H1 (cell line): Measurements from ENCODE around the gene NDUFS7. TPM values are rescaled to one million over a fixed set of nuclear protein-coding genes. Genes with fewer than 3 reads are reported as not detected.

Source experiments
- CTCF ChIA-PET: fragments of 300-600 bp; sonication (Branson Sonifier 250); formaldehyde crosslinking; loops from one replicate; lab custom pipeline; 2021; ENCODE audit not compliant: partially characterized antibody; lab: Charles Lee
- POLR2A ChIA-PET: fragments of 300-600 bp; sonication (Branson Sonifier 250); formaldehyde crosslinking; loops from one replicate; lab custom pipeline; 2021; ENCODE audit warnings: inconsistent platforms; ENCODE audit not compliant: partially characterized antibody; lab: Charles Lee
- DNase-seq, 2 experiments: peaks; one replicate each; pipeline versions ENCODE4 v3.0.0 to v3.0.0-alpha.2; 2010 to 2022; ENCODE audit warnings: low spot score in 2 of 2, low read depth in 1 of 2, mixed read lengths in 1 of 2
- FAIRE-seq: peaks from 2 replicates; lab custom pipeline; 2011; peaks lifted over from hg19 to GRCh38; lab: Jason Lieb, UNC
- H2AFZ ChIP-seq: 2 replicates; pipeline ENCODE4 v1.8.1; 2012; ENCODE audit warnings: low read length, inconsistent platforms
- H2AK5ac ChIP-seq: 2 replicates; pipeline ENCODE4 v1.6.1; 2013; ENCODE audit warnings: low read depth, low read length
- H2BK120ac ChIP-seq: replicated peaks from 2 replicates; pipeline ENCODE3; 2013; ENCODE audit warnings: low read depth, low read length, inconsistent platforms
- H2BK12ac ChIP-seq: 2 replicates; pipeline ENCODE4 v1.6.1; 2013; ENCODE audit warnings: low read depth, low read length
- H2BK15ac ChIP-seq: 2 replicates; pipeline ENCODE4 v1.6.1; 2013; ENCODE audit warnings: low read length
- H2BK20ac ChIP-seq: 2 replicates; pipeline ENCODE4 v1.6.1; 2013; ENCODE audit warnings: low read length
- H2BK5ac ChIP-seq: 2 replicates; pipeline ENCODE4 v1.6.1; 2013; ENCODE audit warnings: low read depth, low read length
- H3K14ac ChIP-seq: 2 replicates; pipeline ENCODE4 v1.6.1; 2013; ENCODE audit warnings: inconsistent platforms; ENCODE audit not compliant: insufficient read length
- H3K18ac ChIP-seq: 2 replicates; pipeline ENCODE4 v1.6.1; 2013; ENCODE audit warnings: low read length; ENCODE audit errors: extremely low read depth
- H3K23ac ChIP-seq: 2 replicates; pipeline ENCODE4 v1.6.1; 2013; ENCODE audit warnings: inconsistent platforms; ENCODE audit not compliant: insufficient read length
- H3K23me2 ChIP-seq: 2 replicates; pipeline ENCODE4 v1.6.1; 2013; ENCODE audit warnings: low read depth, low read length
- H3K27ac ChIP-seq: 2 replicates; pipeline ENCODE4 v1.6.1; 2011; ENCODE audit warnings: low read depth, low read length, inconsistent platforms
- H3K27me3 ChIP-seq, 4 experiments: replicated peaks in 1 of 4; 1 replicate in 1 of 4; 2 replicates in 3 of 4; pipeline versions ENCODE4 v1.6.1 to v1.8.1; 2011 to 2013; ENCODE audit warnings: low read length in 3 of 4, mild to moderate bottlenecking in 3 of 4, inconsistent platforms in 2 of 4, mixed read lengths in 2 of 4, moderate library complexity in 1 of 4; ENCODE audit not compliant: control insufficient read depth in 3 of 4, insufficient read depth in 3 of 4; ENCODE audit errors: extremely low read depth in 1 of 4
- H3K36me3 ChIP-seq, 4 experiments: 2 replicates each; pipeline versions ENCODE4 v1.6.1 to v1.8.1; 2011 to 2013; ENCODE audit warnings: mild to moderate bottlenecking in 4 of 4, low read length in 3 of 4, moderate library complexity in 2 of 4, control low read depth in 1 of 4, inconsistent platforms in 1 of 4; ENCODE audit not compliant: insufficient read depth in 4 of 4, control insufficient read depth in 2 of 4
- H3K4ac ChIP-seq: replicated peaks from 2 replicates; pipeline ENCODE3; 2013; ENCODE audit warnings: low read length, low read depth, mixed read lengths, inconsistent platforms; ENCODE audit not compliant: insufficient read length
- H3K4me1 ChIP-seq, 4 experiments: replicated peaks in 1 of 4; 1 replicate in 1 of 4; 2 replicates in 3 of 4; pipeline versions ENCODE4 v1.6.1 to v1.8.1; 2011 to 2013; ENCODE audit warnings: low read length in 3 of 4, inconsistent platforms in 2 of 4, mixed read lengths in 1 of 4; ENCODE audit not compliant: insufficient read depth in 4 of 4, control insufficient read depth in 3 of 4
- H3K4me2 ChIP-seq, 2 experiments: 2 replicates each; pipeline versions ENCODE4 v1.6.1 to v1.8.1; 2011 to 2013; ENCODE audit warnings: low read depth in 2 of 2, low read length in 2 of 2, control low read depth in 1 of 2, inconsistent platforms in 1 of 2, mild to moderate bottlenecking in 1 of 2; ENCODE audit not compliant: insufficient read depth in 1 of 2
- H3K4me3 ChIP-seq, 4 experiments: fragments of 200-600, 300-600 bp in 1 of 4; sonication (generic), shearing (Covaris generic), sonication (Bioruptor Twin) in 1 of 4; 2 replicates each; pipeline versions ENCODE4 v1.5.1 to v1.8.1; 2011 to 2016; ENCODE audit warnings: low read length in 4 of 4, low read depth in 3 of 4, control low read depth in 2 of 4, inconsistent platforms in 2 of 4, mild to moderate bottlenecking in 2 of 4, mixed read lengths in 1 of 4, moderate library complexity in 1 of 4; ENCODE audit not compliant: insufficient read depth in 2 of 4; ENCODE audit errors: extremely low read depth in 1 of 4
- H3K56ac ChIP-seq: replicated peaks from 2 replicates; pipeline ENCODE3; 2013; ENCODE audit warnings: low read depth, mild to moderate bottlenecking, mixed read lengths, low read length, inconsistent platforms; ENCODE audit not compliant: insufficient read length
- H3K79me1 ChIP-seq: 2 replicates; pipeline ENCODE4 v1.6.1; 2013; ENCODE audit warnings: low read depth, low read length, control low read depth
- H3K79me2 ChIP-seq, 2 experiments: 2 replicates each; pipeline versions ENCODE4 v1.6.1 to v1.8.1; 2012 to 2013; ENCODE audit warnings: low read length in 2 of 2, mild to moderate bottlenecking in 2 of 2, inconsistent platforms in 1 of 2; ENCODE audit not compliant: insufficient read depth in 2 of 2, control insufficient read depth in 1 of 2
- H3K9ac ChIP-seq, 4 experiments: replicated peaks in 1 of 4; 1 replicate in 1 of 4; 2 replicates in 3 of 4; pipeline versions ENCODE4 v1.6.1 to v1.8.1; 2011 to 2013; ENCODE audit warnings: low read depth in 3 of 4, low read length in 3 of 4, control low read depth in 2 of 4, mild to moderate bottlenecking in 2 of 4, moderate library complexity in 2 of 4, inconsistent platforms in 1 of 4; ENCODE audit errors: extremely low read depth in 1 of 4
- H3K9me3 ChIP-seq, 2 experiments: 2 replicates each; pipeline versions ENCODE4 v1.6.1 to v1.8.1; 2012 to 2013; ENCODE audit warnings: mild to moderate bottlenecking in 2 of 2, moderate library complexity in 2 of 2, control low read depth in 1 of 2, inconsistent platforms in 1 of 2, low read depth in 1 of 2, low read length in 1 of 2, mixed read lengths in 1 of 2; ENCODE audit not compliant: insufficient read depth in 2 of 2
- H4K20me1 ChIP-seq, 2 experiments: replicated peaks in 1 of 2; 2 replicates each; pipeline versions ENCODE3 to v1.8.1; 2011 to 2013; ENCODE audit warnings: inconsistent platforms in 2 of 2, low read length in 2 of 2, mild to moderate bottlenecking in 1 of 2; ENCODE audit not compliant: insufficient read depth in 2 of 2, control insufficient read depth in 1 of 2
- H4K5ac ChIP-seq: 2 replicates; pipeline ENCODE4 v1.6.1; 2013; ENCODE audit warnings: low read length, low read depth, mixed read lengths, inconsistent platforms; ENCODE audit not compliant: insufficient read length
- H4K8ac ChIP-seq: 2 replicates; pipeline ENCODE4 v1.8.0; 2013; ENCODE audit warnings: mild to moderate bottlenecking, moderate library complexity, low read length, inconsistent platforms; ENCODE audit not compliant: insufficient read depth; ENCODE audit errors: extremely low read depth
- H4K91ac ChIP-seq: replicated peaks from 2 replicates; pipeline ENCODE3; 2013; ENCODE audit warnings: low read length, mixed read lengths, inconsistent platforms; ENCODE audit not compliant: insufficient read length
- ATF2 ChIP-seq: IDR thresholded peaks from 2 replicates; pipeline ENCODE4 v1.6.1; 2012; ENCODE audit warnings: low read length, inconsistent platforms
- EP300 ChIP-seq, 2 experiments: IDR thresholded peaks; 1 replicate in 1 of 2; 2 replicates in 1 of 2; pipeline ENCODE4 v1.6.1; 2011 to 2012; ENCODE audit warnings: low read depth in 2 of 2, low read length in 2 of 2, mild to moderate bottlenecking in 2 of 2, borderline replicate concordance in 1 of 2, inconsistent platforms in 1 of 2, moderate library complexity in 1 of 2
- MAX ChIP-seq: IDR thresholded peaks from 2 replicates; pipeline ENCODE4 v1.6.1; 2012; ENCODE audit warnings: inconsistent platforms
- POLR2A ChIP-seq, 2 experiments: IDR thresholded peaks; 1 replicate in 1 of 2; 2 replicates in 1 of 2; pipeline ENCODE4 v1.6.1; 2011; ENCODE audit warnings: low read depth in 2 of 2, low read length in 2 of 2, mild to moderate bottlenecking in 2 of 2; ENCODE audit errors: control extremely low read depth in 1 of 2
- RAD21 ChIP-seq, 2 experiments: IDR thresholded peaks in 1 of 2; conservative IDR thresholded peaks in 1 of 2; 2 replicates each; pipeline ENCODE4 v1.6.1; 2011; ENCODE audit warnings: low read depth in 2 of 2, low read length in 2 of 2, improper control_type of control experiment in 1 of 2, inconsistent platforms in 1 of 2, mild to moderate bottlenecking in 1 of 2, moderate library complexity in 1 of 2
- TAF7 ChIP-seq: optimal IDR thresholded peaks from 2 replicates; pipeline ENCODE3; 2011; ENCODE audit warnings: low read depth, mild to moderate bottlenecking, inconsistent platforms, low read length, moderate library complexity, borderline replicate concordance
- USF2 ChIP-seq: IDR thresholded peaks from 2 replicates; pipeline ENCODE4 v1.6.1; 2011; ENCODE audit warnings: low read length, improper control_type of control experiment
- WGBS, 2 experiments: shearing (Covaris generic) in 1 of 2; methylation state at CpG; one replicate each; pipeline versions ENCODE4 v1.1.6 to v1.1.7; 2013 to 2015; ENCODE audit warnings: low lambda C conversion rate in 2 of 2, mixed read lengths in 2 of 2, inconsistent platforms in 1 of 2, low coverage in 1 of 2, missing lambda C conversion rate in 1 of 2; ENCODE audit not compliant: insufficient replicate concordance in 2 of 2, insufficient coverage in 1 of 2, insufficient read length in 1 of 2; ENCODE audit errors: extremely low coverage in 1 of 2, missing lambda C conversion rate in 1 of 2; 5-methylcytosine and 5-hydroxymethylcytosine counted together
- polyA plus RNA-seq, 7 experiments: library from polyadenylated mRNA; depleted of rRNA in 3 of 7; stranded (reverse) in 5 of 7; unstranded in 2 of 7; fragments of >200 nt in 5 of 7; fragments of 200-250 nt in 2 of 7; gene quantifications; 1 replicate in 5 of 7; 2 replicates in 1 of 7; 4 replicates in 1 of 7; pipeline versions ENCODE4 v1.2.1 to v1.2.3, GENCODE V29; 2011 to 2013; ENCODE audit warnings: missing spikeins in 2 of 7, mixed read lengths in 2 of 7
- total RNA-seq: library from RNA; stranded (reverse); fragmentation: NEBNext Ultra II Directional; extraction: Animal tissue kit (Norgen Biotek cat#: 25700); gene quantifications from 2 replicates; pipeline ENCODE4 v1.2.1, GENCODE V29; 2021

The NDUFS7 gene
- total and polyA plus RNA-seq, 2 of the 8 experiments (the other 6 are each of a cell fraction or from before 2014, with no cell fraction given): 78.1 to 309 TPM

- peak overlapping the region in 1 of 2 experiments; percentile 87; a peak in 1 of 4 replicates for H3K4me2 ChIP-seq
- peaks cover 58 to 79% of the 10 kb centered on the region in 2 experiments for H3K79me2 ChIP-seq
- H2BK12ac ChIP-seq: no peak overlapping the region
- no peak overlapping the region for H3K4me3 ChIP-seq
- H3K27me3 ChIP-seq: no peaks in the 10 kb centered on the region
- peaks cover 18% of the 10 kb centered on the region for H3K79me1 ChIP-seq
- peaks cover 55 to 60% of the 10 kb centered on the region in 2 experiments for H4K20me1 ChIP-seq
- H2BK15ac ChIP-seq: no peak overlapping the region
- H3K23me2 ChIP-seq: peaks cover 12% of the 10 kb centered on the region; the same call in 1 of the 2 replicates
- POLR2A ChIA-PET: interaction anchor here (0.6 to 3.4 kb wide), 6 partner anchors 13 to 136 kb away, joined by 3 to 15 read pairs (median 6); no protein-coding TSS in a partner anchor
- H2AK5ac ChIP-seq: no peak overlapping the region
- no peak overlapping the region; a peak in 2 of 7 replicates for H3K9ac ChIP-seq
- no peak overlapping the region for H2BK120ac ChIP-seq
- no peak overlapping the region for H3K4ac ChIP-seq
- no peak overlapping the region for H3K27ac ChIP-seq
- H2BK20ac ChIP-seq: no peak overlapping the region
- H2AFZ ChIP-seq: no peak overlapping the region
- H4K91ac ChIP-seq: no peak overlapping the region
- no peak overlapping the region for H3K18ac ChIP-seq
- no peak overlapping the region for H3K23ac ChIP-seq
- CTCF ChIA-PET: interaction anchor here (1.2 to 2.8 kb wide), 4 partner anchors 10 to 100 kb away, joined by 3 to 8 read pairs (median 4); partner anchors contain the start of gene NDUFS7
- H4K8ac ChIP-seq: no peak overlapping the region
- 90% methylated on average over 9 of the region's 9 CpGs; no CpG with 5 or more reads in 1 of the 2 experiments for WGBS, 2 experiments
- no peak overlapping the region for H3K14ac ChIP-seq
- 0 out of 2 replicates have a peak overlapping the region, but pooled peaks have one; percentile 35 for H2BK5ac ChIP-seq
- no peak overlapping the region for H4K5ac ChIP-seq
- peaks cover 0 to 4% (median 1%) of the 10 kb centered on the region in 4 experiments; a peak in 5 of 8 replicates for H3K36me3 ChIP-seq
- TF ChIP-seq ATF2 (no peak), USF2 (no peak), EP300 (IDR thresholded peaks at IDR 0.05; ENCODE audit: borderline replicate concordance in 1 of 2, low read depth in 2 of 2, low read length in 2 of 2) (no peak), MAX (no peak), RAD21 (IDR thresholded peaks at IDR 0.05 in 1 of 2, conservative IDR thresholded peaks at IDR 0.05 in 1 of 2; ENCODE audit: low read depth in 2 of 2, low read length in 2 of 2) (no peak), POLR2A (IDR thresholded peaks at IDR 0.05; ENCODE audit: control extremely low read depth in 1 of 2, low read depth in 2 of 2, low read length in 2 of 2) (no peak), TAF7 (no peak)
- H3K4me1 ChIP-seq: peaks cover 2 to 29% (median 23%) of the 10 kb centered on the region in 4 experiments
- DNase-seq (no peak), FAIRE-seq (no peak)
- H3K9me3 ChIP-seq: no peaks in the 10 kb centered on the region
- no peak overlapping the region for H3K56ac ChIP-seq
Observed at GRCh38 chr19:1410789-1411188, 27.1 kb downstream of the NDUFS7 start.
